BLaER1 treated with 17β-estradiol and CSF1 and Interleukin-3, amounts not matched to agents 10 nM and 100 nM (cell line): ENCODE measurements around the gene EIF3L.

Source experiments
- H3K27ac ChIP-seq, 11 experiments: shearing (Covaris generic); formaldehyde crosslinking; 2 replicates each; pipeline ENCODE4 v1.8.1; 2022
- H3K27me3 ChIP-seq, 11 experiments: shearing (Covaris generic); formaldehyde crosslinking; 2 replicates each; pipeline ENCODE4 v1.8.1; 2022
- H3K36me3 ChIP-seq, 11 experiments: shearing (Covaris generic); formaldehyde crosslinking; 2 replicates each; pipeline ENCODE4 v1.8.1; 2022
- H3K4me1 ChIP-seq, 10 experiments: shearing (Covaris generic); formaldehyde crosslinking; 2 replicates each; pipeline ENCODE4 v1.8.1; 2022
- H3K4me2 ChIP-seq, 11 experiments: shearing (Covaris generic); formaldehyde crosslinking; 2 replicates each; pipeline ENCODE4 v1.8.1; 2022
- H3K4me3 ChIP-seq, 10 experiments: shearing (Covaris generic); formaldehyde crosslinking; 2 replicates each; pipeline ENCODE4 v1.8.1; 2022
- H3K9ac ChIP-seq, 11 experiments: shearing (Covaris generic); formaldehyde crosslinking; 2 replicates each; pipeline ENCODE4 v1.8.1; 2022
- H3K9me3 ChIP-seq, 11 experiments: shearing (Covaris generic); formaldehyde crosslinking; replicated peaks in 1 of 11; 2 replicates each; pipeline ENCODE4 v1.8.1; 2022
- H4K20me1 ChIP-seq, 11 experiments: shearing (Covaris generic); formaldehyde crosslinking; 2 replicates each; pipeline ENCODE4 v1.8.1; 2022
- Cebpa-rat ChIP-seq, 11 experiments: shearing (Covaris generic); IDR thresholded peaks; 2 replicates each; pipeline ENCODE4 v1.8.1; 2022

EIF3L gene

GRCh38 chr22:37922191-37922590 is 73.0 kb downstream of the EIF3L start:
- Histone ChIP-seq H3K9ac (peak overlapping the region in 2 of 11 experiments; percentile 36 to 44; a peak in 3 of 22 replicates), H3K36me3 (peaks cover 9 to 62% (median 43%) of the 10 kb centered on the region in 11 experiments; a peak in 20 of 22 replicates), H3K27me3 (peaks cover 0 to 5% (median 0%) of the 10 kb centered on the region in 11 experiments; a peak in 2 of 22 replicates), H3K4me3 (no peak overlapping the region), H3K4me1 (peaks cover 62 to 96% (median 90%) of the 10 kb centered on the region in 10 experiments), H3K9me3 (no peaks in the 10 kb centered on the region), H3K27ac (peak overlapping the region in 1 of 11 experiments; percentile 26; a peak in 1 of 22 replicates), H3K4me2 (peak overlapping the region in 8 of 11 experiments; percentile 4 to 94 (median 89); a peak in 11 of 22 replicates), H4K20me1 (peaks cover 0 to 55% (median 21%) of the 10 kb centered on the region in 11 experiments; a peak in 16 of 22 replicates)
- TF ChIP-seq Cebpa-rat (IDR thresholded peaks at IDR 0.05): no peak

- peaks cover 0 to 58% (median 31%) of the 10 kb centered on the region in 11 experiments; a peak in 16 of 22 replicates for H4K20me1 ChIP-seq
- H3K27me3 ChIP-seq: peaks cover 0 to 8% (median 0%) of the 10 kb centered on the region in 11 experiments; a peak in 2 of 22 replicates
- no peak overlapping the region for H3K4me3 ChIP-seq
Observed at GRCh38 chr22:37923927-37924326, 74.7 kb downstream of the EIF3L start.

DNA sequence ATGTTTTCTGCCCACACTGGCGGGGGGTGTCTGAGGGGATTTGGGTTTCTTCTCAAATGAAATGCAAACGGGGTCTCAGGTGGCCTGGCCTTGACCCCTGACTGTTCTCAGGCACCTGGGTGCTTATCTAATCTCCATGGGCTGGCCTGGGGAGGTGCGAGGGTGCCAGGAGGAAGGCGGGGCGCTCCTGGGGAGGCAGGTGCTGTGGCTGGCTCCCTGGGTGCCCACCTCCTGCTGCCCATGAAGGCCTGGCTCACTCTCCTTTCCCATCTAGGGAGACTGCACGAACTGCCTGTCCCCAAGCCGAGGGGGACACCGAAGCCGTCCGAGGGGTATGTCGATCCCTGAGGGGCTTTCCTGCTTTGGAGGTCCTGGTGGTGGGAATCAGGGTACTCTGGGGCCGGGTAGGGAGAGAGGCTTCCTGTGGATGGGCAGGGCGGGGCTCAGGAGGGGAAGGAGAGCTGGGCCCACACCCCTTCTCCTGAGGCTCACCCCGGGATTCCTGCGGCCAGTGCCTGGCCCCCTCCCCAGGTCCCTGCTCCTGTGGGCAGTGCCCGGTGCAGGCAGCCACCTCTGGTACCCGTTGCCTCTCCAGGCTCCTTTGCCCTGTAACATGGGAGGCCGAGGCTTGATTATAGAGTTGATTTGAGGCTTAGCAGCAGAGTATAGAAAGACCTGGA is 75.3 kb downstream of the EIF3L start:
- TF ChIP-seq Cebpa-rat (IDR thresholded peaks at IDR 0.05): no peak
- H3K27me3 ChIP-seq: peaks cover 0 to 8% (median 0%) of the 10 kb centered on the region in 11 experiments; a peak in 2 of 22 replicates
- H3K4me3 ChIP-seq: peak overlapping the region in 4 of 10 experiments; percentile 26 to 62 (median 53); a peak in 7 of 20 replicates
- no peaks in the 10 kb centered on the region for H3K9me3 ChIP-seq
- H3K36me3 ChIP-seq: peaks cover 19 to 66% (median 51%) of the 10 kb centered on the region in 11 experiments
- peak overlapping the region; percentile 77 to 99 (median 91) for H3K4me2 ChIP-seq
- H3K27ac ChIP-seq: peak overlapping the region in 7 of 11 experiments; percentile 26 to 69 (median 47); a peak in 13 of 22 replicates
- peaks cover 0 to 64% (median 35%) of the 10 kb centered on the region in 11 experiments; a peak in 17 of 22 replicates for H4K20me1 ChIP-seq
- peaks cover 48 to 96% (median 90%) of the 10 kb centered on the region in 10 experiments for H3K4me1 ChIP-seq
- peak overlapping the region in 10 of 11 experiments; percentile 11 to 74 (median 47); a peak in 17 of 22 replicates for H3K9ac ChIP-seq

More at GRCh38 chr22:37923927-37924326, 74.7 kb downstream of the EIF3L start:
- Histone ChIP-seq H3K36me3 (peaks cover 18 to 64% (median 48%) of the 10 kb centered on the region in 11 experiments), H3K27ac (peak overlapping the region in 5 of 11 experiments; percentile 29 to 69 (median 58); a peak in 8 of 22 replicates), H3K4me2 (peak overlapping the region in 10 of 11 experiments; percentile 77 to 99 (median 93); a peak in 18 of 22 replicates), H3K9ac (peak overlapping the region in 9 of 11 experiments; percentile 18 to 74 (median 52); a peak in 14 of 22 replicates), H3K4me1 (peaks cover 54 to 96% (median 90%) of the 10 kb centered on the region in 10 experiments), H3K9me3 (no peaks in the 10 kb centered on the region)
- TF ChIP-seq Cebpa-rat (IDR thresholded peaks at IDR 0.05): no peak

GRCh38 chr22:37925330-37925729 is 76.1 kb downstream of the EIF3L start:
- Histone ChIP-seq H3K9me3 (no peaks in the 10 kb centered on the region), H3K9ac (peak overlapping the region in 10 of 11 experiments; percentile 11 to 74 (median 50); a peak in 16 of 22 replicates), H3K27me3 (peaks cover 0 to 8% (median 0%) of the 10 kb centered on the region in 11 experiments; a peak in 2 of 22 replicates), H3K27ac (peak overlapping the region in 6 of 11 experiments; percentile 29 to 65 (median 46); a peak in 11 of 22 replicates), H3K4me2 (peak overlapping the region; percentile 77 to 99 (median 91)), H3K4me1 (peaks cover 48 to 96% (median 90%) of the 10 kb centered on the region in 10 experiments), H3K4me3 (peak overlapping the region in 7 of 10 experiments; percentile 24 to 62 (median 33); a peak in 12 of 20 replicates), H4K20me1 (peaks cover 0 to 72% (median 43%) of the 10 kb centered on the region in 11 experiments; a peak in 20 of 22 replicates), H3K36me3 (peaks cover 19 to 73% (median 56%) of the 10 kb centered on the region in 11 experiments)
- no peak for TF ChIP-seq Cebpa-rat (IDR thresholded peaks at IDR 0.05)

GRCh38 chr22:37925767-37926166 is 76.5 kb downstream of the EIF3L start:
- H3K9ac ChIP-seq: peak overlapping the region in 9 of 11 experiments; percentile 15 to 74 (median 52); a peak in 14 of 22 replicates
- peaks cover 19 to 73% (median 51%) of the 10 kb centered on the region in 11 experiments for H3K36me3 ChIP-seq
- H3K4me2 ChIP-seq: peak overlapping the region; percentile 77 to 99 (median 91)
- no peaks in the 10 kb centered on the region for H3K9me3 ChIP-seq
- TF ChIP-seq Cebpa-rat (IDR thresholded peaks at IDR 0.05): no peak
- peaks cover 0 to 76% (median 46%) of the 10 kb centered on the region in 11 experiments; a peak in 20 of 22 replicates for H4K20me1 ChIP-seq
- peak overlapping the region in 7 of 10 experiments; percentile 24 to 62 (median 33); a peak in 11 of 20 replicates for H3K4me3 ChIP-seq
- peak overlapping the region in 6 of 11 experiments; percentile 25 to 65 (median 42); a peak in 9 of 22 replicates for H3K27ac ChIP-seq
- peaks cover 48 to 96% (median 90%) of the 10 kb centered on the region in 10 experiments for H3K4me1 ChIP-seq
- H3K27me3 ChIP-seq: peaks cover 0 to 8% (median 0%) of the 10 kb centered on the region in 11 experiments; a peak in 2 of 22 replicates

- Histone ChIP-seq H4K20me1 (peaks cover 0 to 82% (median 52%) of the 10 kb centered on the region in 11 experiments; a peak in 21 of 22 replicates), H3K27me3 (peaks cover 0 to 8% (median 0%) of the 10 kb centered on the region in 11 experiments; a peak in 2 of 22 replicates), H3K27ac (peak overlapping the region in 6 of 11 experiments; percentile 1 to 65 (median 36); a peak in 12 of 22 replicates), H3K9me3 (no peaks in the 10 kb centered on the region), H3K4me2 (peak overlapping the region; percentile 77 to 99 (median 91)), H3K36me3 (peaks cover 15 to 72% (median 45%) of the 10 kb centered on the region in 11 experiments), H3K4me1 (peaks cover 52 to 96% (median 90%) of the 10 kb centered on the region in 10 experiments), H3K9ac (peak overlapping the region in 9 of 11 experiments; percentile 30 to 74 (median 52); a peak in 17 of 22 replicates), H3K4me3 (peak overlapping the region in 7 of 10 experiments; percentile 1 to 62 (median 30); a peak in 10 of 20 replicates)
- TF ChIP-seq Cebpa-rat (IDR thresholded peaks at IDR 0.05): no peak
Observed at GRCh38 chr22:37926358-37926757, 77.1 kb downstream of the EIF3L start.

DNA sequence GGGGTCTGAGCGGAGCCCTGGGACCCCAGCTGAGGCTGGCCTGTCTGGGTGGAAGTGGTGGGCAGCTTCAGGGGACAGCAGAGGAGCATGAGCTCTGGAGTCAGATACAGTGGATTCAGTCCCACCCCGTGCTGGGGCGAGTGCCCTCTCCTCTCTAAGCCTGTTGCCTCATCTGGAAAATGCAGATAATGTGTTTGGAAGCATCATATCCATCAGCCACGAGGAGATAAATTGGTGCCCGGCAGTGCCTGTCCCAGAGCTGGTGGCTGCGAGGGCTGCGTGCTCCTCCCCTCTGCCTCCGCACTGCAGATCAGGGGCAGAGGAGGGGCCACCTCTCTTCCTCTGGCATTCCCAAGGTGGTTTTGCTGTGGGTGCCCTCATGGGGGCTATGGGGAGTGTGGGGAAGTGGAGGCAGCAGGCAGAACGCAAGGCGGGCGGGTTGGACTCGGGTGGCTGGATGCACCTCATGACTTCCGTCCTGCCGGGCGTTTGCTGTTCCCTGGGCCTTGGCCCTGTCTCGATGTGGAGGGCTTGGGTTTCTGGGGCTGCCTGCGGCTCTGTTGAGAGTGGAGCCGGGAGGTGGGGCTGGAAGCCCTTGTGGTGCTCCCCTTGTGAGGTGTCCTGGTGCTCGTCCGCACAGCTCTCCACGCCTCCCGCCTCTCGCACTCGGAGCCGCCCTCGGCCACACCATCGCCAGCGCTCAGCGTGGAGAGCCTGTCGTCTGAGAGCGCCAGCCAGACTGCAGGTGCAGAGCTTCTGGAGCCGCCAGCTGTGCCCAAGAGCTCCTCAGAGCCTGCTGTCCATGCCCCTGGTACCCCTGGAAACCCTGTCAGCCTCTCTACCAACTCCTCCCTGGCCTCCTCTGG is 77.8 kb downstream of the EIF3L start:
- H3K4me2 ChIP-seq: peak overlapping the region; percentile 77 to 99 (median 91)
- TF ChIP-seq Cebpa-rat (IDR thresholded peaks at IDR 0.05): no peak
- peaks cover 15 to 75% (median 41%) of the 10 kb centered on the region in 11 experiments for H3K36me3 ChIP-seq

More for the DNA sequence above, 77.8 kb downstream of the EIF3L start:
- Histone ChIP-seq H3K9me3 (no peaks in the 10 kb centered on the region), H3K27ac (peak overlapping the region in 6 of 11 experiments; percentile 1 to 65 (median 36); a peak in 12 of 22 replicates), H4K20me1 (peaks cover 0 to 89% (median 58%) of the 10 kb centered on the region in 11 experiments; a peak in 21 of 22 replicates), H3K4me3 (peak overlapping the region in 7 of 10 experiments; percentile 1 to 62 (median 30); a peak in 13 of 20 replicates), H3K4me1 (peaks cover 52 to 96% (median 90%) of the 10 kb centered on the region in 10 experiments), H3K9ac (peak overlapping the region in 10 of 11 experiments; percentile 30 to 74 (median 52); a peak in 17 of 22 replicates), H3K27me3 (peaks cover 0 to 8% (median 0%) of the 10 kb centered on the region in 11 experiments; a peak in 2 of 22 replicates)
